Stomach (tissue), 4 donors: ENCODE results near the gene LCE4A.

Source experiments
- POLR2A ChIP-seq, 4 donors: fragments of 450-650 bp; IDR thresholded peaks; one replicate each; pipeline ENCODE4 v1.6.1; 2016; ENCODE audit warnings: antibody characterized with exemption in 4 of 4, control low read depth in 2 of 4, mild to moderate bottlenecking in 1 of 4, moderate library complexity in 1 of 4
- POLR2AphosphoS5 ChIP-seq, 3 donors: sonication (generic); formaldehyde crosslinking; IDR thresholded peaks; one replicate each; pipeline ENCODE4 v1.6.1; 2016; ENCODE audit warnings: antibody characterized with exemption in 3 of 3
- TF ChIP-seq, protein P1 (sequence below), 7 experiments: fragments of 450-650 bp in 4 of 7; fragments of 200-600 bp in 3 of 7; sonication (generic) in 3 of 7; IDR thresholded peaks; one replicate each; pipeline ENCODE4 v1.5.1; 2016 to 2019; ENCODE audit warnings: antibody characterized with exemption in 7 of 7, control low read depth in 2 of 7, mild to moderate bottlenecking in 1 of 7

- TF ChIP-seq, protein P1, sequence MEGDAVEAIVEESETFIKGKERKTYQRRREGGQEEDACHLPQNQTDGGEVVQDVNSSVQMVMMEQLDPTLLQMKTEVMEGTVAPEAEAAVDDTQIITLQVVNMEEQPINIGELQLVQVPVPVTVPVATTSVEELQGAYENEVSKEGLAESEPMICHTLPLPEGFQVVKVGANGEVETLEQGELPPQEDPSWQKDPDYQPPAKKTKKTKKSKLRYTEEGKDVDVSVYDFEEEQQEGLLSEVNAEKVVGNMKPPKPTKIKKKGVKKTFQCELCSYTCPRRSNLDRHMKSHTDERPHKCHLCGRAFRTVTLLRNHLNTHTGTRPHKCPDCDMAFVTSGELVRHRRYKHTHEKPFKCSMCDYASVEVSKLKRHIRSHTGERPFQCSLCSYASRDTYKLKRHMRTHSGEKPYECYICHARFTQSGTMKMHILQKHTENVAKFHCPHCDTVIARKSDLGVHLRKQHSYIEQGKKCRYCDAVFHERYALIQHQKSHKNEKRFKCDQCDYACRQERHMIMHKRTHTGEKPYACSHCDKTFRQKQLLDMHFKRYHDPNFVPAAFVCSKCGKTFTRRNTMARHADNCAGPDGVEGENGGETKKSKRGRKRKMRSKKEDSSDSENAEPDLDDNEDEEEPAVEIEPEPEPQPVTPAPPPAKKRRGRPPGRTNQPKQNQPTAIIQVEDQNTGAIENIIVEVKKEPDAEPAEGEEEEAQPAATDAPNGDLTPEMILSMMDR (IDR thresholded peaks at IDR 0.05), result no peak
- TF ChIP-seq POLR2A (IDR thresholded peaks at IDR 0.05), result no peak
- TF ChIP-seq POLR2AphosphoS5 (IDR thresholded peaks at IDR 0.05), result no peak
Measured at GRCh38 chr1:152752225-152752624, 44.3 kb downstream of the LCE4A start.
